Stimulated activated CD4-positive, alpha-beta T cell treated with anti-CD3 and anti-CD28 coated beads, Interleukin-4, amount 100 ng/mL, for 48 hours (primary cell): Measurements from ENCODE around the gene AKAP11.

Experiments
- DNase-seq, 2 donors: peaks; one replicate each; pipeline ENCODE4 v3.0.0-alpha.2; 2020; ENCODE audit warnings: low read depth in 2 of 2

The AKAP11 gene

GRCh38 chr13:42334329-42334706, 62.4 kb downstream of the AKAP11 start:
- no peak for DNase-seq

GRCh38 chr13:42337808-42338600, 66.1 kb downstream of the AKAP11 start:
- DNase-seq, result no peak

GRCh38 chr13:42345367-42345766, 73.4 kb downstream of the AKAP11 start:
- DNase-seq, result no peak

- DNase-seq, result no peak
These were observed 76.6 kb downstream of the AKAP11 start for GRCh38 chr13:42348576-42348975.

GRCh38 chr13:42350141-42350540, 78.2 kb downstream of the AKAP11 start:
- no peak for DNase-seq

- peak in 1 of 2 donors; percentile 19 for DNase-seq
These were observed 82.5 kb downstream of the AKAP11 start for GRCh38 chr13:42354241-42355091.

GRCh38 chr13:42355092-42355485, 83.1 kb downstream of the AKAP11 start:
- peak in 1 of 2 donors; percentile 39 for DNase-seq

GRCh38 chr13:42355491-42356183, 83.7 kb downstream of the AKAP11 start:
- DNase-seq, result no peak

GRCh38 chr13:42356184-42356575, 84.2 kb downstream of the AKAP11 start:
- peak in 1 of 2 donors; percentile 28 for DNase-seq

GRCh38 chr13:42360046-42360574, 88.2 kb downstream of the AKAP11 start:
- DNase-seq, result no peak

GRCh38 chr13:42361701-42362100, 89.7 kb downstream of the AKAP11 start:
- DNase-seq, result no peak

- no peak for DNase-seq
These were observed 92.1 kb downstream of the AKAP11 start for GRCh38 chr13:42363941-42364612.

- DNase-seq, result no peak
These were observed 92.7 kb downstream of the AKAP11 start for GRCh38 chr13:42364613-42365000.

- no peak for DNase-seq
These were observed 95.9 kb downstream of the AKAP11 start for GRCh38 chr13:42367831-42368230.

- DNase-seq, result peak in 1 of 2 donors; percentile 46
These were observed 97.3 kb downstream of the AKAP11 start for GRCh38 chr13:42369071-42369797.

- no peak for DNase-seq
These were observed 98.3 kb downstream of the AKAP11 start for GRCh38 chr13:42370229-42370628.
